ENCODE data around the gene KLHL2.

Gene KLHL2

GRCh38 chr4:165360985-165361670 lies 153.8 kb downstream of the KLHL2 start:
- peak in 1 of 56 donors; percentile 2 for DNase-seq

GRCh38 chr4:165361810-165362209 lies 154.4 kb downstream of the KLHL2 start:
- no peak for DNase-seq

GRCh38 chr4:165364452-165365080 lies 157.2 kb downstream of the KLHL2 start:
- DNase-seq, result no peak

GRCh38 chr4:165367040-165367439 lies 159.7 kb downstream of the KLHL2 start:
- DNase-seq, result no peak

- no peak for DNase-seq
Observed at GRCh38 chr4:165368114-165368513, 160.8 kb downstream of the KLHL2 start.

- no peak for DNase-seq
Observed at GRCh38 chr4:165368567-165368966, 161.2 kb downstream of the KLHL2 start.

- no peak for DNase-seq
Observed at GRCh38 chr4:165369522-165369921, 162.2 kb downstream of the KLHL2 start.

- no peak for DNase-seq
Observed at GRCh38 chr4:165370530-165370929, 163.2 kb downstream of the KLHL2 start.

Measured in nucleus accumbens (tissue), 56 donors.